Body of pancreas (tissue), 4 donors: ENCODE data around the gene HMCN2.

Experiments used
- CTCF ChIP-seq, 7 experiments: fragments of 450-650 bp in 4 of 7; fragments of 200-600 bp in 3 of 7; sonication (generic) in 3 of 7; IDR thresholded peaks; one replicate each; pipeline ENCODE4 v1.5.1; 2016 to 2019; ENCODE audit warnings: antibody characterized with exemption in 7 of 7
- POLR2A ChIP-seq, 3 donors: fragments of 450-650 bp; IDR thresholded peaks; one replicate each; pipeline ENCODE4 v1.6.1; 2016; ENCODE audit warnings: antibody characterized with exemption in 3 of 3, mild to moderate bottlenecking in 2 of 3

DNA sequence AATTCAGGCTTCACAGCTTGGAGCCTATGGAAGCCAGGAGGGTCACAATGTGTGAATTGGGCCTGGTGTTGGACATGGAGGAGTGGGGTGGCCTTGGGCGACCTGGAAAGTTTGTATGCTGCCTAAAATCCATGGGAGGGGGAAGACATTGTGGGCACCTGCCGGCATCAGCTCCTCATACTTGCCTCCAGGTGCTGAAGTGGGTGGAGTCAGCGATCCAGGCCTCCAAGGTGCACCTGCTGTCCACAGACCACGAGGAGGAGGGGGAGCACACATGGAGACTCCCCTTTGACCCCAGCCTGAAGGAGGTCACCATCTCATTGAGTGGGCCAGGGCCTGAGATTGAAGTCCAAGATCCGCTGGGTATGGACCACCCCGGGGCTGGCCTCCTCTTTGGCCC, 29.1 kb downstream of the HMCN2 start:
- TF ChIP-seq CTCF (IDR thresholded peaks at IDR 0.05) (no peak), POLR2A (IDR thresholded peaks at IDR 0.05) (no peak)
